Fibroblast of lung (primary cell): Measurements from ENCODE around the gene SEC16A. TPM values are rescaled to one million over a fixed set of nuclear protein-coding genes. Genes with fewer than 3 reads are reported as not detected.

ENCODE experiments used
- DNase-seq, 2 donors: peaks; one replicate each; pipeline versions ENCODE4 v3.0.0 to v3.0.0-alpha.2; 2010; ENCODE audit warnings: low read depth in 2 of 2
- H2AFZ ChIP-seq: 2 replicates; pipeline ENCODE4 v1.5.1; 2012; ENCODE audit warnings: low read length, control low read depth, inconsistent platforms
- H3K27ac ChIP-seq: 2 replicates; pipeline ENCODE4 v1.5.1; 2011; ENCODE audit warnings: low read length, control low read depth; ENCODE audit not compliant: insufficient read depth
- H3K27me3 ChIP-seq: 2 replicates; pipeline ENCODE4 v1.5.1; 2011; ENCODE audit warnings: mild to moderate bottlenecking, low read length; ENCODE audit not compliant: control insufficient read depth, insufficient read depth
- H3K36me3 ChIP-seq: 2 replicates; pipeline ENCODE4 v1.5.1; 2011; ENCODE audit warnings: low read length; ENCODE audit not compliant: control insufficient read depth, insufficient read depth
- H3K4me1 ChIP-seq: 2 replicates; pipeline ENCODE4 v1.5.1; 2011; ENCODE audit warnings: low read length; ENCODE audit not compliant: control insufficient read depth, insufficient read depth; ENCODE audit errors: extremely low read depth
- H3K4me2 ChIP-seq: 2 replicates; pipeline ENCODE4 v1.5.1; 2011; ENCODE audit warnings: low read length, control low read depth; ENCODE audit not compliant: insufficient read depth; ENCODE audit errors: extremely low read depth
- H3K4me3 ChIP-seq, 4 experiments: fragments of 200-600 bp in 1 of 4; sonication (generic) in 1 of 4; replicated peaks in 1 of 4; 2 replicates each; pipeline ENCODE4 v1.5.1; 2011 to 2016; ENCODE audit warnings: low read length in 4 of 4, low read depth in 3 of 4, mild to moderate bottlenecking in 3 of 4, control low read depth in 2 of 4, inconsistent platforms in 1 of 4, mixed read lengths in 1 of 4; ENCODE audit not compliant: insufficient read depth in 1 of 4; ENCODE audit errors: control extremely low read depth in 1 of 4
- H3K79me2 ChIP-seq: 2 replicates; pipeline ENCODE4 v1.5.1; 2012; ENCODE audit warnings: mild to moderate bottlenecking, low read length, inconsistent platforms; ENCODE audit not compliant: control insufficient read depth, insufficient read depth
- H3K9ac ChIP-seq: 2 replicates; pipeline ENCODE4 v1.5.1; 2011; ENCODE audit warnings: mild to moderate bottlenecking, low read length, control low read depth; ENCODE audit not compliant: insufficient read depth
- H3K9me3 ChIP-seq: 2 replicates; pipeline ENCODE4 v1.5.1; 2012; ENCODE audit warnings: low read depth, low read length; ENCODE audit not compliant: control insufficient read depth, insufficient read depth
- H4K20me1 ChIP-seq: 2 replicates; pipeline ENCODE4 v1.5.1; 2011; ENCODE audit warnings: low read length; ENCODE audit not compliant: control insufficient read depth, insufficient read depth; ENCODE audit errors: extremely low read depth
- EZH2 ChIP-seq: IDR thresholded peaks from 2 replicates; pipeline ENCODE4 v1.5.1; 2012; ENCODE audit warnings: low read length, control low read depth, mild to moderate bottlenecking; ENCODE audit errors: missing control alignments
- polyA plus RNA-seq, 2 donors: library from polyadenylated mRNA; depleted of rRNA in 1 of 2; stranded (reverse) in 1 of 2; unstranded in 1 of 2; fragments of >200 nt; gene quantifications; 2 replicates each; pipeline ENCODE4 v1.2.1, GENCODE V29; 2011 to 2012; ENCODE audit warnings: missing spikeins in 1 of 2
- total RNA-seq: library from RNA; depleted of rRNA; stranded (reverse); fragments of >200 nt; gene quantifications from 2 replicates; pipeline ENCODE4 v1.2.1, GENCODE V29; 2014
- TF ChIP-seq, protein P1 (sequence below), 2 donors: IDR thresholded peaks in 1 of 2; conservative IDR thresholded peaks in 1 of 2; 1 replicate in 1 of 2; 2 replicates in 1 of 2; pipeline ENCODE4 v1.5.1; 2011 to 2012; ENCODE audit warnings: low read length in 2 of 2, control low read depth in 1 of 2, inconsistent platforms in 1 of 2, low read depth in 1 of 2, mild to moderate bottlenecking in 1 of 2

SEC16A gene
- total and polyA plus RNA-seq, 2 donors (not counting 1 experiment from before 2014, with no cell fraction given) = 17.8 to 23.9 TPM

- DNase-seq = no peak
- TF ChIP-seq, protein P1, sequence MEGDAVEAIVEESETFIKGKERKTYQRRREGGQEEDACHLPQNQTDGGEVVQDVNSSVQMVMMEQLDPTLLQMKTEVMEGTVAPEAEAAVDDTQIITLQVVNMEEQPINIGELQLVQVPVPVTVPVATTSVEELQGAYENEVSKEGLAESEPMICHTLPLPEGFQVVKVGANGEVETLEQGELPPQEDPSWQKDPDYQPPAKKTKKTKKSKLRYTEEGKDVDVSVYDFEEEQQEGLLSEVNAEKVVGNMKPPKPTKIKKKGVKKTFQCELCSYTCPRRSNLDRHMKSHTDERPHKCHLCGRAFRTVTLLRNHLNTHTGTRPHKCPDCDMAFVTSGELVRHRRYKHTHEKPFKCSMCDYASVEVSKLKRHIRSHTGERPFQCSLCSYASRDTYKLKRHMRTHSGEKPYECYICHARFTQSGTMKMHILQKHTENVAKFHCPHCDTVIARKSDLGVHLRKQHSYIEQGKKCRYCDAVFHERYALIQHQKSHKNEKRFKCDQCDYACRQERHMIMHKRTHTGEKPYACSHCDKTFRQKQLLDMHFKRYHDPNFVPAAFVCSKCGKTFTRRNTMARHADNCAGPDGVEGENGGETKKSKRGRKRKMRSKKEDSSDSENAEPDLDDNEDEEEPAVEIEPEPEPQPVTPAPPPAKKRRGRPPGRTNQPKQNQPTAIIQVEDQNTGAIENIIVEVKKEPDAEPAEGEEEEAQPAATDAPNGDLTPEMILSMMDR (conservative IDR thresholded peaks at IDR 0.05 in 1 of 2, IDR thresholded peaks at IDR 0.05 in 1 of 2; ENCODE audit: low read depth in 1 of 2, low read length in 2 of 2) = no peak
- TF ChIP-seq EZH2 = no peak
- no peaks in the 10 kb centered on the region for H3K4me1 ChIP-seq
- H3K4me3 ChIP-seq = no peak overlapping the region
- no peak overlapping the region for H3K27ac ChIP-seq
- H4K20me1 ChIP-seq = no peaks in the 10 kb centered on the region
- H3K9ac ChIP-seq = no peak overlapping the region
- no peak overlapping the region for H3K4me2 ChIP-seq
- no peaks in the 10 kb centered on the region for H3K79me2 ChIP-seq
- H3K9me3 ChIP-seq = no peaks in the 10 kb centered on the region
- no peak overlapping the region for H2AFZ ChIP-seq
- H3K27me3 ChIP-seq = no peaks in the 10 kb centered on the region
- peaks cover 31% of the 10 kb centered on the region for H3K36me3 ChIP-seq
Measured at GRCh38 chr9:136496801-136497620, 14.2 kb upstream of the SEC16A start.

GRCh38 chr9:136496181-136496580 is 13.3 kb upstream of the SEC16A start:
- no peaks in the 10 kb centered on the region for H3K4me1 ChIP-seq
- H3K9me3 ChIP-seq = no peaks in the 10 kb centered on the region
- H3K27ac ChIP-seq = no peak overlapping the region
- H2AFZ ChIP-seq = no peak overlapping the region
- no peaks in the 10 kb centered on the region for H3K27me3 ChIP-seq
- no peak overlapping the region for H3K4me3 ChIP-seq
- no peak for TF ChIP-seq EZH2
- TF ChIP-seq, protein P1 (conservative IDR thresholded peaks at IDR 0.05 in 1 of 2, IDR thresholded peaks at IDR 0.05 in 1 of 2; ENCODE audit: low read depth in 1 of 2, low read length in 2 of 2) = no peak
- no peak for DNase-seq
- peaks cover 31% of the 10 kb centered on the region for H3K36me3 ChIP-seq
- no peak overlapping the region for H3K9ac ChIP-seq
- no peaks in the 10 kb centered on the region for H3K79me2 ChIP-seq
- H3K4me2 ChIP-seq = no peak overlapping the region
- H4K20me1 ChIP-seq = no peaks in the 10 kb centered on the region

DNA sequence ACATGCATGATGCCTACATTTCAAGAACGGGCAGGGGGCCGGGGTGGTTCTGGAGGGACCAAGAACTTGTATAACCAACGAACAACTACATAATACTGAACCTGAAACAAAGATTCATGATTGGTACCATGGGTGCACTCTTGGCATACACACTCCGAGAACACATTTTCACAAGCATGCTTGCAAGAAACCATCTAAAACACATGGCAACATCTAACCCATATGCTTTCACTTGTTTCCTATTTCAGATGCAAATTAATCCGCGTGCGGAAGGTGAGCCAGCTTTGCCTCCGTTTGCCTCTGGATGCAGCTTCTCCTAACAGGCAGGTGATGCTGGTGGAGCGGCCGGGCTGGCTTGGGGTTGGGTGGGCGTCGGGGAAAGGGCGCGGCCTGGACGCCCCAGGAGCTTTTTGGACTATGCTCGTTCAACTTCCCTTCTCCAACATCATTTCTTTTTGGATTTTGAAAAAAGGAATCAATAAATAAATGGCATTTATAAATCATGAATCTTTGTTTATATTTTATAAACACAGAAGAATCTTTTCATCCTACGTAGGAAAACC is 12.5 kb upstream of the SEC16A start:
- no peak for TF ChIP-seq EZH2
- TF ChIP-seq, protein P1 (conservative IDR thresholded peaks at IDR 0.05 in 1 of 2, IDR thresholded peaks at IDR 0.05 in 1 of 2; ENCODE audit: low read depth in 1 of 2, low read length in 2 of 2) = no peak

More for the DNA sequence above, 12.5 kb upstream of the SEC16A start:
- Histone ChIP-seq H3K36me3 (peaks cover 25% of the 10 kb centered on the region), H2AFZ (no peak overlapping the region), H3K4me3 (no peak overlapping the region), H3K27me3 (no peaks in the 10 kb centered on the region), H3K79me2 (no peaks in the 10 kb centered on the region), H3K4me2 (no peak overlapping the region), H3K9me3 (no peaks in the 10 kb centered on the region), H3K27ac (no peak overlapping the region), H3K4me1 (no peaks in the 10 kb centered on the region), H3K9ac (no peak overlapping the region), H4K20me1 (no peaks in the 10 kb centered on the region)
- DNase-seq = no peak
